HEK293 (cell line): Measurements from ENCODE around the gene NRBF2.

Experiments
- TF ChIP-seq, protein P1 (sequence below): fragments of 450-650 bp; formaldehyde crosslinking; IDR thresholded peaks from 2 replicates; pipeline ENCODE4 v1.5.1; 2016; ENCODE audit warnings: missing biosample characterization, missing genetic modification characterization
- TF ChIP-seq, protein P2 (sequence below): IDR thresholded peaks from 2 replicates; pipeline ENCODE4 v1.6.1; 2011; ENCODE audit warnings: mild to moderate bottlenecking, low read depth, low read length, borderline replicate concordance

DNA sequence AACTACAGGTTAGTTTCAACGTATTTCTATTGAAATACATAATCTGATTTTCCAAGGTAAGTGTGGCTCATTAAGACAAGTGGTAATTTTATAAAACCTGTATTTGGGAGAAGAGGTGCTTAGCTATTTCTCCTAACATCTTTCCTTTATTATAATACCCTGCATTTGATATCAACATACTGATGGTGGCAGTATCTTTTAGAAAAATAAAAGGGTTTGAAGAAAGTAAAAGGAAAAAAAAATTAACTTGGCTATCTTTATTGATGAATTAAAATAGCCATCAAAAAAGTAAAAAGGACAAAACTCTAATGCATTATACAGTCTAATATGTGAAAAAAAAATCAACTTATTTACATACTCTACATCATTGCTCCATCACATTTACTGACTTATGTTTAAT is 68.0 kb downstream of the NRBF2 start:
- TF ChIP-seq, protein P1, sequence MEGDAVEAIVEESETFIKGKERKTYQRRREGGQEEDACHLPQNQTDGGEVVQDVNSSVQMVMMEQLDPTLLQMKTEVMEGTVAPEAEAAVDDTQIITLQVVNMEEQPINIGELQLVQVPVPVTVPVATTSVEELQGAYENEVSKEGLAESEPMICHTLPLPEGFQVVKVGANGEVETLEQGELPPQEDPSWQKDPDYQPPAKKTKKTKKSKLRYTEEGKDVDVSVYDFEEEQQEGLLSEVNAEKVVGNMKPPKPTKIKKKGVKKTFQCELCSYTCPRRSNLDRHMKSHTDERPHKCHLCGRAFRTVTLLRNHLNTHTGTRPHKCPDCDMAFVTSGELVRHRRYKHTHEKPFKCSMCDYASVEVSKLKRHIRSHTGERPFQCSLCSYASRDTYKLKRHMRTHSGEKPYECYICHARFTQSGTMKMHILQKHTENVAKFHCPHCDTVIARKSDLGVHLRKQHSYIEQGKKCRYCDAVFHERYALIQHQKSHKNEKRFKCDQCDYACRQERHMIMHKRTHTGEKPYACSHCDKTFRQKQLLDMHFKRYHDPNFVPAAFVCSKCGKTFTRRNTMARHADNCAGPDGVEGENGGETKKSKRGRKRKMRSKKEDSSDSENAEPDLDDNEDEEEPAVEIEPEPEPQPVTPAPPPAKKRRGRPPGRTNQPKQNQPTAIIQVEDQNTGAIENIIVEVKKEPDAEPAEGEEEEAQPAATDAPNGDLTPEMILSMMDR (tag by site-specific recombination), result no peak
- TF ChIP-seq, protein P2, sequence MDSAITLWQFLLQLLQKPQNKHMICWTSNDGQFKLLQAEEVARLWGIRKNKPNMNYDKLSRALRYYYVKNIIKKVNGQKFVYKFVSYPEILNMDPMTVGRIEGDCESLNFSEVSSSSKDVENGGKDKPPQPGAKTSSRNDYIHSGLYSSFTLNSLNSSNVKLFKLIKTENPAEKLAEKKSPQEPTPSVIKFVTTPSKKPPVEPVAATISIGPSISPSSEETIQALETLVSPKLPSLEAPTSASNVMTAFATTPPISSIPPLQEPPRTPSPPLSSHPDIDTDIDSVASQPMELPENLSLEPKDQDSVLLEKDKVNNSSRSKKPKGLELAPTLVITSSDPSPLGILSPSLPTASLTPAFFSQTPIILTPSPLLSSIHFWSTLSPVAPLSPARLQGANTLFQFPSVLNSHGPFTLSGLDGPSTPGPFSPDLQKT, result no peak
